ENCODE measurements around the gene ARHGAP6. TPM values are rescaled to one million over a fixed set of nuclear protein-coding genes. Genes with fewer than 3 reads are reported as not detected.

Gene ARHGAP6
- total and polyA plus RNA-seq, 2 experiments from 2014 or later = 0.26 to 0.59 TPM

GRCh38 chrX:11437642-11438379 is 227.9 kb downstream of the ARHGAP6 start:
- H2AFZ ChIP-seq = no peak overlapping the region
- Mint-ChIP-seq H3K4me1 (peaks cover 15% of the 10 kb centered on the region), H3K36me3 (ENCODE audit: low read depth) (no peaks in the 10 kb centered on the region), H3K27me3 (ENCODE audit: insufficient read depth, low read depth, poor library complexity) (no peaks in the 10 kb centered on the region), H3K27ac (peak overlapping the region; percentile 67; the same call in 1 of the 2 replicates), H3K9me3 (no peaks in the 10 kb centered on the region), H3K4me3 (no peak overlapping the region)
- no peak for ATAC-seq
- no peaks in the 10 kb centered on the region for H3F3A ChIP-seq (replicated peaks; ENCODE audit: low read depth)
- H3K4me3 ChIP-seq = no peak overlapping the region
- H3K4me1 ChIP-seq (ENCODE audit: insufficient read depth) = no peaks in the 10 kb centered on the region; the same call in 1 of the 2 replicates
- DNase-seq (ENCODE audit: low spot score) = no peak
- no peaks in the 10 kb centered on the region for H3K9me2 ChIP-seq (ENCODE audit: insufficient read depth)
- no peak overlapping the region for H3K27ac ChIP-seq (ENCODE audit: low read depth)
- H3K4me2 ChIP-seq = no peak overlapping the region; the same call in 1 of the 2 replicates
- TF ChIP-seq ETS1 (IDR thresholded peaks at IDR 0.05) (no peak), CREB1 (CRISPR knock-in tag; IDR thresholded peaks at IDR 0.05; ENCODE audit: low read depth) (no peak), ZNF114 (CRISPR knock-in tag; IDR thresholded peaks at IDR 0.05) (no peak), EZH2phosphoT487 (IDR thresholded peaks at IDR 0.05; ENCODE audit: unreplicated experiment) (no peak)
- no peaks in the 10 kb centered on the region for H4K20me1 ChIP-seq (replicated peaks; ENCODE audit: insufficient read depth)
- no peaks in the 10 kb centered on the region for H3K79me2 ChIP-seq (replicated peaks; ENCODE audit: insufficient read depth)
- H3K36me3 ChIP-seq (ENCODE audit: insufficient read depth) = no peaks in the 10 kb centered on the region
- no peaks in the 10 kb centered on the region for H3K27me3 ChIP-seq (ENCODE audit: insufficient read depth)

GRCh38 chrX:11435568-11435967 is 230.2 kb downstream of the ARHGAP6 start:
- H3F3A ChIP-seq (replicated peaks; ENCODE audit: low read depth) = no peaks in the 10 kb centered on the region
- ATAC-seq (no peak), DNase-seq (ENCODE audit: low spot score) (no peak)
- no peak overlapping the region for H2AFZ ChIP-seq
- no peaks in the 10 kb centered on the region for H4K20me1 ChIP-seq (replicated peaks; ENCODE audit: insufficient read depth)
- Mint-ChIP-seq H3K27me3 (ENCODE audit: insufficient read depth, low read depth, poor library complexity) (peaks cover 1% of the 10 kb centered on the region), H3K27ac (no peak overlapping the region), H3K4me3 (no peak overlapping the region), H3K36me3 (ENCODE audit: low read depth) (no peaks in the 10 kb centered on the region), H3K4me1 (peaks cover 23% of the 10 kb centered on the region), H3K9me3 (no peaks in the 10 kb centered on the region)
- H3K27me3 ChIP-seq (ENCODE audit: insufficient read depth) = no peaks in the 10 kb centered on the region
- H3K4me2 ChIP-seq = no peak overlapping the region
- H3K79me2 ChIP-seq (replicated peaks; ENCODE audit: insufficient read depth) = no peaks in the 10 kb centered on the region
- no peak overlapping the region for H3K27ac ChIP-seq (ENCODE audit: low read depth)
- no peaks in the 10 kb centered on the region; the same call in 1 of the 2 replicates for H3K4me1 ChIP-seq (ENCODE audit: insufficient read depth)
- no peaks in the 10 kb centered on the region for H3K36me3 ChIP-seq (ENCODE audit: insufficient read depth)
- H3K9me2 ChIP-seq (ENCODE audit: insufficient read depth) = no peaks in the 10 kb centered on the region
- no peak overlapping the region for H3K4me3 ChIP-seq
- no peak for TF ChIP-seq CREB1 (CRISPR knock-in tag; IDR thresholded peaks at IDR 0.05; ENCODE audit: low read depth)
- TF ChIP-seq EZH2 (IDR thresholded peaks at IDR 0.05; ENCODE audit: low read depth, unreplicated experiment) = no peak
- no peak for TF ChIP-seq EZH2phosphoT487 (IDR thresholded peaks at IDR 0.05; ENCODE audit: unreplicated experiment)
- TF ChIP-seq ZNF462 (CRISPR knock-in tag; IDR thresholded peaks at IDR 0.05) = no peak
- no peak for TF ChIP-seq STAT1 (IDR thresholded peaks at IDR 0.05; ENCODE audit: unreplicated experiment)
- TF ChIP-seq POLR2AphosphoS5 (IDR thresholded peaks at IDR 0.05; ENCODE audit: low read depth) = no peak
- no peak for TF ChIP-seq CTCF (conservative IDR thresholded peaks at IDR 0.05; ENCODE audit: low read depth in 2 of 2)
- TF ChIP-seq ZNF331 (CRISPR knock-in tag; IDR thresholded peaks at IDR 0.05; ENCODE audit: low read depth) = no peak
- no peak for TF ChIP-seq JUNB (IDR thresholded peaks at IDR 0.05; ENCODE audit: unreplicated experiment)
- TF ChIP-seq ZNF114 (CRISPR knock-in tag; IDR thresholded peaks at IDR 0.05) = no peak
